IPS DF 4.7 (cell line): ENCODE measurements around the gene BCAP31.

ENCODE experiments used
- DNase-seq: peaks from one replicate; pipeline ENCODE4 v3.0.0-alpha.2; 2013; ENCODE audit warnings: low spot score; ENCODE audit errors: extremely low read depth

Gene BCAP31

GRCh38 chrX:153724252-153725038, at the start of gene BCAP31, which contains the start of gene ABCD1:
TSS of gene BCAP31 (minus strand) at chrX:153724387. CDS start at chrX:153723244, 1,143 bp downstream.
TSS of gene ABCD1 (plus strand) at chrX:153724856. CDS start at chrX:153725267, 411 bp downstream.
- no peak for DNase-seq

- DNase-seq = no peak
These were observed 49.0 kb upstream of the BCAP31 start for GRCh38 chrX:153773218-153773611.

GRCh38 chrX:153772316-153773217, 48.4 kb upstream of the BCAP31 start:
- no peak for DNase-seq

- DNase-seq = no peak
These were observed 47.5 kb upstream of the BCAP31 start for GRCh38 chrX:153771415-153772315.

GRCh38 chrX:153770601-153771414, 46.6 kb upstream of the BCAP31 start:
- DNase-seq = no peak

- no peak for DNase-seq
These were observed 45.8 kb upstream of the BCAP31 start for GRCh38 chrX:153769865-153770600.

- DNase-seq = no peak
These were observed 45.1 kb upstream of the BCAP31 start for GRCh38 chrX:153769158-153769864.

- DNase-seq = no peak
These were observed 44.3 kb upstream of the BCAP31 start for GRCh38 chrX:153768311-153769157.

GRCh38 chrX:153767674-153768055, 43.5 kb upstream of the BCAP31 start:
- DNase-seq = no peak

- DNase-seq = no peak
These were observed 42.9 kb upstream of the BCAP31 start for GRCh38 chrX:153766871-153767673.

- no peak for DNase-seq
These were observed 42.1 kb upstream of the BCAP31 start for GRCh38 chrX:153766098-153766817.

GRCh38 chrX:153765138-153766079, 41.2 kb upstream of the BCAP31 start:
- no peak for DNase-seq

- no peak for DNase-seq
These were observed 40.6 kb upstream of the BCAP31 start for GRCh38 chrX:153764786-153765137.

- no peak for DNase-seq
These were observed 40.0 kb upstream of the BCAP31 start, which contains the start of gene PLXNB3 for GRCh38 chrX:153763989-153764755. TSS of gene PLXNB3 (plus strand) at chrX:153764249. CDS start at chrX:153765536, 1,287 bp downstream.
